Measurements from ENCODE around the gene TNPO3. TPM values are rescaled to one million over a fixed set of nuclear protein-coding genes. Genes with fewer than 3 reads are reported as not detected.

Gene TNPO3
- total and polyA plus RNA-seq, 4 donors, result 41.6 to 56.8 (median 44.7) TPM

GRCh38 chr7:128931190-128931798 lies 123.6 kb downstream of the TNPO3 start:
- no peak for DNase-seq (ENCODE audit: low read depth in 4 of 6, low spot score in 6 of 6)
- WGBS (ENCODE audit: insufficient coverage), result 92% methylated on average over 16 of the region's 18 CpGs
- no peaks in the 10 kb centered on the region for H3K9me3 ChIP-seq (ENCODE audit: control insufficient read depth, insufficient read depth, low read length)
- H3K36me3 ChIP-seq (ENCODE audit: control insufficient read depth, insufficient read depth, low read length), result no peaks in the 10 kb centered on the region
- peaks cover 6% of the 10 kb centered on the region for H3K4me1 ChIP-seq (ENCODE audit: control insufficient read depth, insufficient read depth, low read length)
- H3K27me3 ChIP-seq (ENCODE audit: control insufficient read depth, insufficient read depth, low read length), result peaks cover 12% of the 10 kb centered on the region
- no peak overlapping the region for H3K4me3 ChIP-seq (ENCODE audit: low read depth, low read length)
- H3K27ac ChIP-seq (ENCODE audit: low read depth, low read length), result no peak overlapping the region

GRCh38 chr7:128928882-128929788 lies 125.8 kb downstream of the TNPO3 start:
- Histone ChIP-seq H3K36me3 (ENCODE audit: control insufficient read depth, insufficient read depth, low read length) (no peaks in the 10 kb centered on the region), H3K4me3 (ENCODE audit: low read depth, low read length) (no peak overlapping the region), H3K4me1 (ENCODE audit: control insufficient read depth, insufficient read depth, low read length) (peaks cover 6% of the 10 kb centered on the region), H3K27me3 (ENCODE audit: control insufficient read depth, insufficient read depth, low read length) (no peaks in the 10 kb centered on the region), H3K9me3 (ENCODE audit: control insufficient read depth, insufficient read depth, low read length) (no peaks in the 10 kb centered on the region), H3K27ac (ENCODE audit: low read depth, low read length) (no peak overlapping the region)
- no peak for DNase-seq (ENCODE audit: low read depth in 4 of 6, low spot score in 6 of 6)
- 73% methylated on average over 8 of the region's 14 CpGs for WGBS (ENCODE audit: insufficient coverage)

GRCh38 chr7:128928159-128928813 lies 126.6 kb downstream of the TNPO3 start:
- Histone ChIP-seq H3K9me3 (ENCODE audit: control insufficient read depth, insufficient read depth, low read length) (no peaks in the 10 kb centered on the region), H3K36me3 (ENCODE audit: control insufficient read depth, insufficient read depth, low read length) (no peaks in the 10 kb centered on the region), H3K27me3 (ENCODE audit: control insufficient read depth, insufficient read depth, low read length) (no peaks in the 10 kb centered on the region), H3K4me3 (ENCODE audit: low read depth, low read length) (no peak overlapping the region), H3K27ac (ENCODE audit: low read depth, low read length) (no peak overlapping the region), H3K4me1 (ENCODE audit: control insufficient read depth, insufficient read depth, low read length) (peaks cover 6% of the 10 kb centered on the region)
- no peak for DNase-seq (ENCODE audit: low read depth in 4 of 6, low spot score in 6 of 6)
- WGBS (ENCODE audit: insufficient coverage), result 96% methylated on average over 7 of the region's 8 CpGs

GRCh38 chr7:128924707-128925588 lies 130.0 kb downstream of the TNPO3 start:
- no peaks in the 10 kb centered on the region for H3K9me3 ChIP-seq (ENCODE audit: control insufficient read depth, insufficient read depth, low read length)
- 86% methylated on average over 5 of the region's 8 CpGs for WGBS (ENCODE audit: insufficient coverage)
- no peak overlapping the region for H3K27ac ChIP-seq (ENCODE audit: low read depth, low read length)
- H3K36me3 ChIP-seq (ENCODE audit: control insufficient read depth, insufficient read depth, low read length), result no peaks in the 10 kb centered on the region
- peaks cover 3% of the 10 kb centered on the region for H3K4me1 ChIP-seq (ENCODE audit: control insufficient read depth, insufficient read depth, low read length)
- DNase-seq (ENCODE audit: low read depth in 4 of 6, low spot score in 6 of 6), result no peak
- H3K4me3 ChIP-seq (ENCODE audit: low read depth, low read length), result no peak overlapping the region
- peaks cover 11% of the 10 kb centered on the region for H3K27me3 ChIP-seq (ENCODE audit: control insufficient read depth, insufficient read depth, low read length)

- Histone ChIP-seq H3K27ac (ENCODE audit: low read depth, low read length) (no peak overlapping the region), H3K4me3 (ENCODE audit: low read depth, low read length) (no peak overlapping the region), H3K4me1 (ENCODE audit: control insufficient read depth, insufficient read depth, low read length) (peaks cover 5% of the 10 kb centered on the region), H3K27me3 (ENCODE audit: control insufficient read depth, insufficient read depth, low read length) (peaks cover 12% of the 10 kb centered on the region), H3K9me3 (ENCODE audit: control insufficient read depth, insufficient read depth, low read length) (no peaks in the 10 kb centered on the region), H3K36me3 (ENCODE audit: control insufficient read depth, insufficient read depth, low read length) (no peaks in the 10 kb centered on the region)
- 71% methylated on average over 3 of the region's 5 CpGs for WGBS (ENCODE audit: insufficient coverage)
- no peak for DNase-seq (ENCODE audit: low read depth in 4 of 6, low spot score in 6 of 6)
Observed at GRCh38 chr7:128923411-128923800, 131.5 kb downstream of the TNPO3 start.

- no peak overlapping the region for H3K27ac ChIP-seq (ENCODE audit: low read depth, low read length)
- 82% methylated on average over 13 of the region's 16 CpGs for WGBS (ENCODE audit: insufficient coverage)
- peaks cover 15% of the 10 kb centered on the region for H3K27me3 ChIP-seq (ENCODE audit: control insufficient read depth, insufficient read depth, low read length)
- peaks cover 7% of the 10 kb centered on the region for H3K4me1 ChIP-seq (ENCODE audit: control insufficient read depth, insufficient read depth, low read length)
- H3K9me3 ChIP-seq (ENCODE audit: control insufficient read depth, insufficient read depth, low read length), result no peaks in the 10 kb centered on the region
- H3K36me3 ChIP-seq (ENCODE audit: control insufficient read depth, insufficient read depth, low read length), result no peaks in the 10 kb centered on the region
- DNase-seq (ENCODE audit: low read depth in 4 of 6, low spot score in 6 of 6), result no peak
- H3K4me3 ChIP-seq (ENCODE audit: low read depth, low read length), result no peak overlapping the region
Observed at GRCh38 chr7:128922496-128923410, 132.2 kb downstream of the TNPO3 start.

- Histone ChIP-seq H3K9me3 (ENCODE audit: control insufficient read depth, insufficient read depth, low read length) (no peaks in the 10 kb centered on the region), H3K27me3 (ENCODE audit: control insufficient read depth, insufficient read depth, low read length) (peaks cover 19% of the 10 kb centered on the region), H3K36me3 (ENCODE audit: control insufficient read depth, insufficient read depth, low read length) (no peaks in the 10 kb centered on the region), H3K4me3 (ENCODE audit: low read depth, low read length) (no peak overlapping the region), H3K27ac (ENCODE audit: low read depth, low read length) (no peak overlapping the region), H3K4me1 (ENCODE audit: control insufficient read depth, insufficient read depth, low read length) (peaks cover 7% of the 10 kb centered on the region)
- WGBS (ENCODE audit: insufficient coverage), result 79% methylated on average over 9 of the region's 9 CpGs
- no peak for DNase-seq (ENCODE audit: low read depth in 4 of 6, low spot score in 6 of 6)
Observed at GRCh38 chr7:128921866-128922440, 133.0 kb downstream of the TNPO3 start.

GRCh38 chr7:128920913-128921582 lies 133.9 kb downstream of the TNPO3 start:
- peaks cover 10% of the 10 kb centered on the region for H3K4me1 ChIP-seq (ENCODE audit: control insufficient read depth, insufficient read depth, low read length)
- H3K4me3 ChIP-seq (ENCODE audit: low read depth, low read length), result no peak overlapping the region
- peaks cover 28% of the 10 kb centered on the region for H3K27me3 ChIP-seq (ENCODE audit: control insufficient read depth, insufficient read depth, low read length)
- DNase-seq (ENCODE audit: low read depth in 4 of 6, low spot score in 6 of 6), result no peak
- 62% methylated on average over 7 of the region's 13 CpGs for WGBS (ENCODE audit: insufficient coverage)
- H3K9me3 ChIP-seq (ENCODE audit: control insufficient read depth, insufficient read depth, low read length), result no peaks in the 10 kb centered on the region
- no peaks in the 10 kb centered on the region for H3K36me3 ChIP-seq (ENCODE audit: control insufficient read depth, insufficient read depth, low read length)
- H3K27ac ChIP-seq (ENCODE audit: low read depth, low read length), result no peak overlapping the region

Data from spinal cord (tissue), 10 donors.